Ectodermal cell (in vitro differentiated cells): Measurements from ENCODE around the gene JMJD1C.

Experiments
- H3K27ac ChIP-seq: 2 replicates; pipeline ENCODE4 v1.7.0; 2013; ENCODE audit warnings: mild to moderate bottlenecking, low read depth, low read length; ENCODE audit not compliant: insufficient read depth, poor library complexity, severe bottlenecking
- H3K27me3 ChIP-seq: 2 replicates; pipeline ENCODE4 v1.7.0; 2013; ENCODE audit warnings: mild to moderate bottlenecking, low read length; ENCODE audit not compliant: insufficient read depth, control insufficient read depth, poor library complexity, severe bottlenecking
- H3K36me3 ChIP-seq: one replicate; pipeline ENCODE4 v1.7.0; 2013; ENCODE audit warnings: low read length; ENCODE audit not compliant: control insufficient read depth, insufficient read depth
- H3K4me1 ChIP-seq: one replicate; pipeline ENCODE4 v1.7.0; 2013; ENCODE audit warnings: low read length; ENCODE audit not compliant: control insufficient read depth, insufficient read depth
- H3K4me3 ChIP-seq: 2 replicates; pipeline ENCODE4 v1.7.0; 2013; ENCODE audit warnings: low read depth, low read length, control low read depth; ENCODE audit not compliant: insufficient read depth
- H3K9me3 ChIP-seq: 2 replicates; pipeline ENCODE4 v1.7.0; 2013; ENCODE audit warnings: mild to moderate bottlenecking, low read length, moderate library complexity; ENCODE audit not compliant: control insufficient read depth
- WGBS, 2 experiments: methylation state at CpG; one replicate each; pipeline ENCODE4 v1.1.7; 2013; ENCODE audit warnings: missing lambda C conversion rate in 2 of 2; 5-methylcytosine and 5-hydroxymethylcytosine counted together

The JMJD1C gene

GRCh38 chr10:63437116-63437949 lies 28.4 kb downstream of the JMJD1C start:
- H3K9me3 ChIP-seq: no peaks in the 10 kb centered on the region
- no peak overlapping the region for H3K4me3 ChIP-seq
- H3K27ac ChIP-seq: no peak overlapping the region
- 94 to 99% methylated on average over 2 of the region's 2 CpGs for WGBS, 2 experiments
- H3K27me3 ChIP-seq: no peaks in the 10 kb centered on the region
- H3K36me3 ChIP-seq: no peaks in the 10 kb centered on the region
- H3K4me1 ChIP-seq: peaks cover 23% of the 10 kb centered on the region

DNA sequence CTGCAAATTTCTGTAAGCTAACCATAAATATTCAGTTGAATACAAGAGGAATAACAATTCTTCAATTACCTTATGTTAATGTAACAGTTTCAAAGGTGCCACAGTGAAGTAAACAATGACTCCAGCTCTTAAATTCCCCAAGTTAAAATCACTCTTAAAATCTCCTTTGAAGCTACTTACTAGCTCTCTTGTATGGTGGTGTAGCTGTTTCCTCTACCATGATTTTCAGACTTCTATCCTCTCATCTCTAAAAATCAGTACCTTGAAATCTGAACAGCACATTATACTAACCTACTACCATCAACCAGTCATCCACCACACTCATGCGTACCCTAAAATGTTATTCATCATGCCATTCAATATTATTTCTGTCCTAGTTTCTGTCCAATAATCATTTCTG lies 29.6 kb downstream of the JMJD1C start:
- H3K4me1 ChIP-seq: peaks cover 16% of the 10 kb centered on the region
- H3K9me3 ChIP-seq: no peaks in the 10 kb centered on the region
- H3K27ac ChIP-seq: no peak overlapping the region
- H3K4me3 ChIP-seq: no peak overlapping the region
- H3K27me3 ChIP-seq: no peaks in the 10 kb centered on the region
- WGBS, 2 experiments: 89 to 93% methylated on average over 1 of the region's 1 CpG
- no peaks in the 10 kb centered on the region for H3K36me3 ChIP-seq

- WGBS, 2 experiments: 89 to 92% methylated on average over 13 of the region's 13 CpGs
- H3K4me3 ChIP-seq: no peak overlapping the region
These were observed 30.6 kb downstream of the JMJD1C start for GRCh38 chr10:63434866-63435854.

GRCh38 chr10:63431962-63432797 lies 33.6 kb downstream of the JMJD1C start:
- 96 to 97% methylated on average over 5 of the region's 5 CpGs for WGBS, 2 experiments
- no peaks in the 10 kb centered on the region for H3K27me3 ChIP-seq
- no peaks in the 10 kb centered on the region for H3K4me1 ChIP-seq
- no peak overlapping the region for H3K4me3 ChIP-seq
- H3K36me3 ChIP-seq: no peaks in the 10 kb centered on the region
- H3K27ac ChIP-seq: no peak overlapping the region
- no peaks in the 10 kb centered on the region for H3K9me3 ChIP-seq

More at GRCh38 chr10:63434866-63435854, 30.6 kb downstream of the JMJD1C start:
- no peaks in the 10 kb centered on the region for H3K27me3 ChIP-seq
- no peaks in the 10 kb centered on the region for H3K36me3 ChIP-seq
- H3K4me1 ChIP-seq: peaks cover 16% of the 10 kb centered on the region
- H3K9me3 ChIP-seq: no peaks in the 10 kb centered on the region
- H3K27ac ChIP-seq: no peak overlapping the region

DNA sequence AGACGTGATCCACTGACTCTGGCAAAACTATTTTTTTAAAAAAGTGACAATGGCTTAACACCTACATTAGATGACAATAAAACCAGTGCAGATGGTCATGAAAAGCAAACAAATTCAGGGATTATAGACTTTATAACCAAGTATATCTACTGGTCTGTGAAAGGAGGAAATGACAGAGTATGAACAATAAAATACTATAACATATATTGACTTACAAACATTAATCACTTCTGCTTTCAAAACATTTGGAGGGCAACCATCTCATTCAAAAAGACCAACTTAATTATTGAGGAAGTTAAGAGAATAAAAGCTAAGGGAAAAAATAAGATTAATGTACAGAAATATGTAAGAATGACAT lies 34.8 kb downstream of the JMJD1C start:
- no peak overlapping the region for H3K27ac ChIP-seq
- H3K4me1 ChIP-seq: no peaks in the 10 kb centered on the region
- H3K36me3 ChIP-seq: no peaks in the 10 kb centered on the region
- 91 to 100% methylated on average over 1 of the region's 1 CpG for WGBS, 2 experiments
- no peaks in the 10 kb centered on the region for H3K9me3 ChIP-seq
- H3K27me3 ChIP-seq: no peaks in the 10 kb centered on the region
- H3K4me3 ChIP-seq: no peak overlapping the region

- Histone ChIP-seq H3K27ac (no peak overlapping the region), H3K4me3 (no peak overlapping the region), H3K27me3 (no peaks in the 10 kb centered on the region), H3K36me3 (no peaks in the 10 kb centered on the region), H3K9me3 (no peaks in the 10 kb centered on the region), H3K4me1 (no peaks in the 10 kb centered on the region)
- 91 to 95% methylated on average over 9 to 10 of the region's 10 CpGs for WGBS, 2 experiments
These were observed 35.4 kb downstream of the JMJD1C start for GRCh38 chr10:63430091-63430998.

DNA sequence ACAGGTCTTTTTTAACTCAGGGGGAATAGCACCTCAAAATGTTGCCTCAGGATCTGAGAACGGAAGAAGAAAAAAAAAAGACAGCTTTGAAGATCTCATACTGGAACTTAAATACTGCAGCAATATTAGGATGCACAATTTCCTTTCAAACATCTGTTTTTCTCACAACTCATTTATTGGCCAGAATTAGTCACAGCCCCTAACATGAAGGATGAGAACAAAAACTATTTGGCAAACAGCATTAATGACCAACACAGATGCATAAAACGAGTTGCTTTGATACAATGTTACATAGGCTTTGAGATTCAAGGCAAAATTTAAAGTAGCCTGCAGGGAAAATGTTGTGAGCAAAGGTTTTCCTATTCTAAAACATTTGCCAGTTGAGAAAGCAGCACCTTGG lies 36.5 kb downstream of the JMJD1C start:
- Histone ChIP-seq H3K4me1 (no peaks in the 10 kb centered on the region), H3K9me3 (no peaks in the 10 kb centered on the region), H3K36me3 (no peaks in the 10 kb centered on the region), H3K27me3 (no peaks in the 10 kb centered on the region), H3K27ac (no peak overlapping the region), H3K4me3 (no peak overlapping the region)
- 80 to 88% methylated on average over 2 of the region's 2 CpGs for WGBS, 2 experiments

DNA sequence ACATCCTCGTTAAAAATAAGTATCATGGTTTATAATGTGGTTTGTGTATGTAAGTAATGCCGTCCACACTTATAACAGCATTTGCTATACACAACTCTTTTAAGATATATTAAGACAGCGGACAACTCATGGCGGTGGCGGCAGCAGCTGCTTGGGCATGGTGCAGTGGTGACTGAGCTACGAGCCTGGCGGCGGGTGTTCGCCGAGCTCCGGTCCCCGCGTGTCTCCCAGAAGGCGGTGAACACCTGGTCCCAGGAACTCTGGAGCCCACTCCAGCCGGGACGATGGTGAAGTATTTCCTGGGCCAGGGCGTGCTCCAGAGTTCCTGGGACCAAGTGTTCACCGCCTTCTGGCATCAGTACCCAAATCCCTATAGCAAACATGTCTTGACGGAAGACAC lies 38.8 kb downstream of the JMJD1C start:
- no peak overlapping the region for H3K4me3 ChIP-seq
- H3K9me3 ChIP-seq: no peaks in the 10 kb centered on the region
- H3K4me1 ChIP-seq: no peaks in the 10 kb centered on the region
- WGBS, 2 experiments: 95% methylated on average over 17 to 18 of the region's 19 CpGs
- H3K36me3 ChIP-seq: no peaks in the 10 kb centered on the region
- no peaks in the 10 kb centered on the region for H3K27me3 ChIP-seq
- H3K27ac ChIP-seq: no peak overlapping the region

- Histone ChIP-seq H3K4me1 (no peaks in the 10 kb centered on the region), H3K36me3 (no peaks in the 10 kb centered on the region), H3K27ac (no peak overlapping the region), H3K4me3 (no peak overlapping the region), H3K9me3 (no peaks in the 10 kb centered on the region), H3K27me3 (no peaks in the 10 kb centered on the region)
- WGBS, 2 experiments: 91 to 96% methylated on average over 2 to 3 of the region's 5 CpGs
These were observed 40.3 kb downstream of the JMJD1C start for GRCh38 chr10:63425512-63425911.
